GM19035 (cell line): ENCODE measurements around the gene DBH.

Experiments
- ATAC-seq: cut with Tn5 transposase; IDR thresholded peaks from one replicate; pipeline ENCODE4 v1.9.1; 2021; ENCODE audit not compliant: unreplicated experiment

The DBH gene

GRCh38 chr9:133696071-133696472 lies 59.9 kb downstream of the DBH start:
- no peak for ATAC-seq

- no peak for ATAC-seq
These were observed 63.4 kb downstream of the DBH start for GRCh38 chr9:133699546-133699945.

GRCh38 chr9:133700819-133701320 lies 64.7 kb downstream of the DBH start:
- no peak for ATAC-seq

- ATAC-seq, result no peak
These were observed 65.3 kb downstream of the DBH start for GRCh38 chr9:133701321-133701980.

- ATAC-seq, result no peak
These were observed 66.0 kb downstream of the DBH start for GRCh38 chr9:133701981-133702797.

- no peak for ATAC-seq
These were observed 66.8 kb downstream of the DBH start for GRCh38 chr9:133702798-133703590.

GRCh38 chr9:133703591-133704399 lies 67.6 kb downstream of the DBH start:
- no peak for ATAC-seq

GRCh38 chr9:133704711-133705181 lies 68.6 kb downstream of the DBH start:
- no peak for ATAC-seq

GRCh38 chr9:133705576-133705975 lies 69.4 kb downstream of the DBH start:
- no peak for ATAC-seq

- no peak for ATAC-seq
These were observed 70.3 kb downstream of the DBH start for GRCh38 chr9:133706307-133707050.

GRCh38 chr9:133707065-133707762 lies 71.1 kb downstream of the DBH start:
- no peak for ATAC-seq

GRCh38 chr9:133707763-133708245 lies 71.6 kb downstream of the DBH start:
- ATAC-seq, result no peak

GRCh38 chr9:133708246-133709014 lies 72.3 kb downstream of the DBH start:
- ATAC-seq, result no peak
